ENCODE results near the gene ZCCHC14.
"Not testable (repeated sequence)": the region's sequence is repeated elsewhere in the genome, so short reads cannot be mapped to it uniquely, and the experiment has no call there.

Gene ZCCHC14

DNA sequence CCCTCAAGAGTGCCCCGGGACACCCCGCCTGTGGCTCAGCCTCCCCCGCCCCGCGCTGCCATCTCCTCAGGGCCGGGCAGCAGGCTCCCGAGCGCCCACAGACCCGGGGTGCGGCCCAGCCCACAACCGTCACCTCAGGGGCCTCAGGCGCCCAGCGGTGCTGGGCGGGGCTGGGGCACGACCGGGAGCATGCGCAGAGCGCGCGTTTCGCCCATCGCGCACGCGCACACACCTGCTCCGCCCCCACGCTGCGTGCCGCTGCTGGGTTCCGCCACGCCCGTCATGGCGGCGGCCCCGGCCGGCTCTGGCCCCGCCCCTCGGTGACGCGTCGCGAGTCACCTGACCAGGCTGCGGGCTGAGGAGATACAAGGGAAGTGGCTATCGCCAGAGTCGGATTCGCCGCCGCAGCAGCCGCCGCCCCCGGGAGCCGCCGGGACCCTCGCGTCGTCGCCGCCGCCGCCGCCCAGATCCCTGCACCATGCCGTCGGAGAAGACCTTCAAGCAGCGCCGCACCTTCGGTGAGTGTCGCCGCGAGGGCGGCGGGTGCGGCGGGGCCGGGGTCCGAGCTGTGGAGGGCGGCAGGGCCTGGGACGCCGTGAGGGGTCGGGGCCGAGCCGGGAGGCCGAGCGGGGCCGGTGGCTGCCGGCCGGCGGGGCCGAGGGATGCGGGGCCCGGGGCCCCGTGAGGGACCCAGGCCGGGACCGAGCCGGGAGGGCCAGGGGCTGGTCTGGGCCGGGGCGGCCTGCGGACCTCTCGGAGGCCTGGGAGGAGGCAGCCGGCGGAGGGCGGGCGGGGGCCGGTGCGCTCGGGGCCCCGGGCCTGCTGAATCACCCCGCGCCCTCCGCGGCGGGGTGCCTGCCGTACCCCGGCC, 100.6 kb downstream of the ZCCHC14 start, which contains the start of gene MAP1LC3B:
Gene MAP1LC3B (plus strand): TSS at position 387 of the 871 bp plus-strand sequence. CDS start 92 bp downstream, at position 479.
- peaks cover 64% of the 10 kb centered on the region for H3K4me1 Mint-ChIP-seq (ENCODE audit: low read depth)
- no peaks in the 10 kb centered on the region for H3K27me3 Mint-ChIP-seq
- peak within 1 kb of the TSS; percentile 94 for H3K27ac Mint-ChIP-seq
- no peaks in the 10 kb centered on the region for H3K9me3 Mint-ChIP-seq
- peaks cover 19% of the 10 kb centered on the region for H3K36me3 Mint-ChIP-seq (ENCODE audit: low read depth)
- peak within 1 kb of the TSS; percentile 94 for H3K4me3 Mint-ChIP-seq

DNA sequence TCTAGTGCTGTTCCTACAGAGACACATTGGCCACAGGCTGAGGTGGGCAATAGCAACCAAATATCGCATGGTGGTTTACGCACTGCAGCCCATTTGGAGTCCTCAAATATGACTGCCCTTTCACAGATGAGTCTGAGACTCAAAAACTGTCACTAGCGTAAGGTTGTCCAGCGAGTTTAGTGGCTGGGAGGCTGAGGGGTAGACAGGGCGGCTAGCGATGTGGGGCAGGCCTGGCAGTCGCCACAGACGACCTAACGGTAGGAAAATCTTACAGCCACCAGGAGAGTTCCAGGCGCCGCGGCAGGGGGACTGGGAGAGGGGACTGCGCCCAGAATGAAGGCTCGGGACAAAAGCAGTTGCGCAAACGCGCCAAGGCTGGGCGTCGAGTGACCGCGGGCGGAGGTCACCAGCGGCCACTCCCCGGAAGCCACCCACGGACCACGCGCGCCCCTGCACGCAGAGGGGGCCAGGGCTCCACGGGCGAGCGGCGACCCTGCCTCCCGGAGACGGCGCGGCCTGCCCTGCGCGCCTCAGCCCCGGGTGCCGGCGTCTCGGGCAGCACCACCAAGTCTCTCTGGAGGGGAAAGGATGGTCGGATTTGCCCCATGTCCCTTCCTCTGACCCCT, 101.4 kb downstream of the ZCCHC14 start:
- Mint-ChIP-seq H3K4me1 (ENCODE audit: low read depth) (peaks cover 65% of the 10 kb centered on the region), H3K36me3 (ENCODE audit: low read depth) (peaks cover 14% of the 10 kb centered on the region), H3K27me3 (no peaks in the 10 kb centered on the region), H3K4me3 (peak overlapping the region; percentile 84), H3K27ac (peak overlapping the region; percentile 94), H3K9me3 (no peaks in the 10 kb centered on the region)

- Mint-ChIP-seq H3K9me3 (no peaks in the 10 kb centered on the region), H3K27me3 (no peaks in the 10 kb centered on the region), H3K4me1 (ENCODE audit: low read depth) (peaks cover 68% of the 10 kb centered on the region), H3K4me3 (peak overlapping the region; percentile 84), H3K36me3 (ENCODE audit: low read depth) (peaks cover 12% of the 10 kb centered on the region), H3K27ac (peak overlapping the region; percentile 94)
Observed at GRCh38 chr16:87390641-87391323, 102.0 kb downstream of the ZCCHC14 start.

GRCh38 chr16:87389914-87390313, 102.9 kb downstream of the ZCCHC14 start:
- Mint-ChIP-seq H3K27ac (peak overlapping the region; percentile 37), H3K4me1 (ENCODE audit: low read depth) (peaks cover 61% of the 10 kb centered on the region), H3K36me3 (ENCODE audit: low read depth) (peaks cover 12% of the 10 kb centered on the region)
- H3K4me3 Mint-ChIP-seq, H3K9me3 Mint-ChIP-seq, H3K27me3 Mint-ChIP-seq: not testable (repeated sequence)

GRCh38 chr16:87389245-87389644, 103.6 kb downstream of the ZCCHC14 start:
- Mint-ChIP-seq H3K4me3 (no peak overlapping the region), H3K27me3 (no peaks in the 10 kb centered on the region), H3K36me3 (ENCODE audit: low read depth) (peaks cover 7% of the 10 kb centered on the region), H3K27ac (peak overlapping the region; percentile 37), H3K9me3 (no peaks in the 10 kb centered on the region), H3K4me1 (ENCODE audit: low read depth) (peaks cover 60% of the 10 kb centered on the region)

- no peaks in the 10 kb centered on the region for H3K9me3 Mint-ChIP-seq
- H3K36me3 Mint-ChIP-seq (ENCODE audit: low read depth) = peaks cover 4% of the 10 kb centered on the region
- peak overlapping the region; percentile 94 for H3K27ac Mint-ChIP-seq
- peaks cover 59% of the 10 kb centered on the region for H3K4me1 Mint-ChIP-seq (ENCODE audit: low read depth)
- H3K4me3 Mint-ChIP-seq = peak overlapping the region; percentile 63
- H3K27me3 Mint-ChIP-seq = no peaks in the 10 kb centered on the region
Observed at GRCh38 chr16:87388818-87389134, 104.0 kb downstream of the ZCCHC14 start.

- H3K4me3 Mint-ChIP-seq = peak overlapping the region; percentile 63
- H3K27ac Mint-ChIP-seq = peak overlapping the region; percentile 94
- H3K4me1 Mint-ChIP-seq (ENCODE audit: low read depth) = peaks cover 53% of the 10 kb centered on the region
- no peaks in the 10 kb centered on the region for H3K9me3 Mint-ChIP-seq
- no peaks in the 10 kb centered on the region for H3K27me3 Mint-ChIP-seq
- H3K36me3 Mint-ChIP-seq (ENCODE audit: low read depth) = peaks cover 2% of the 10 kb centered on the region
Observed at GRCh38 chr16:87387942-87388817, 104.6 kb downstream of the ZCCHC14 start.

DNA sequence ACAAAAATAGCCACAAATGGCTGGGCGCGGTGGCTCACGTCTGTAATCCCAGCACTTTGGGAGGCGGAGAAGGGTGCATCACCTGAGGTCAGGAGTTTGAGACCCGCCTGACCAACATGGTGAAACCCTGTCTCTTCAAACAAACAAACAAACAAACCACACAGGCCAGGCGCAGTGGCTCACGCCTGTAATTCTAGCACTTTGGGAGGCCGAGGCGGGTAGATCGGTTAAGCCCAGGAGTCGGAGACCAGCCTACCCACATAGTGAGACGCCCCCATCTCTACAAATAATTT, 108.0 kb downstream of the ZCCHC14 start:
- Mint-ChIP-seq H3K36me3 (ENCODE audit: low read depth) (peaks cover 12% of the 10 kb centered on the region), H3K4me1 (ENCODE audit: low read depth) (peaks cover 70% of the 10 kb centered on the region), H3K4me3 (peak overlapping the region; percentile 86)
- H3K9me3 Mint-ChIP-seq, H3K27ac Mint-ChIP-seq, H3K27me3 Mint-ChIP-seq: not testable (repeated sequence)

DNA sequence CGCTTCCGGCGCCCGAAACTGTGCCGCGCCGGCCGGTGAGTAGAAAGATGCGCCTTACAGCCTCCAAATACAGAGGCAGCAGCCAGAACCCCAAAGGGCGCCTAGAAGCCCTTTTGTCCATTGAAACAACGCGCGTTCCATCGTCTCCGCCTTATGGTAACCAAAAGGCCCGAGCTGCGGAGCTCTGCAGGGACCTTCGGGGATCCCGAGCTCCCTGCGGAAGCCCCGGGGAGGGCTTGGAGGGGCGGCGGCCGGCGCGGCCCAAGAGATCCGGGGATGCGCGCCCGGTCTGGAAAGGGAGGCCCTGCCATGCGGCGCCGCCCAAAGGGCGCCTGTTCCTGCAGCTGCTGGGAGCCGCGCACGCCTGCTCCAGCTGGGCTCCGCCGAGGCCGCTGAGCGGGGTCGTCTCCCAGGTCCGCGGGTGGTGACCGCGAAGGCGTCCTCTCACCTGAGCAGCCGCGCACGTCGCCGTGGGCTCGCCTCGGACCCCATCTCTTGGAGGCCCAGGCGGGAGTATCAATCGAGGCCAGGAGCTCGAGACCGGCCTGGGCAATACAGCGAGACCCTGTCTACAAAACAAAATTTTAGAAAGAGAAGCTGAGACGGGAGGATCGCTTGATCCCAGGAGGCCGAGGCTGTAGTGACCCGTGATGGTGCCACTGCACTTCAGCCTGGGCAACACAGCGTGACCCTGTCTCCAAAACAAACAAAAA, 108.5 kb downstream of the ZCCHC14 start:
- H3K4me3 Mint-ChIP-seq = peak overlapping the region; percentile 86

DNA sequence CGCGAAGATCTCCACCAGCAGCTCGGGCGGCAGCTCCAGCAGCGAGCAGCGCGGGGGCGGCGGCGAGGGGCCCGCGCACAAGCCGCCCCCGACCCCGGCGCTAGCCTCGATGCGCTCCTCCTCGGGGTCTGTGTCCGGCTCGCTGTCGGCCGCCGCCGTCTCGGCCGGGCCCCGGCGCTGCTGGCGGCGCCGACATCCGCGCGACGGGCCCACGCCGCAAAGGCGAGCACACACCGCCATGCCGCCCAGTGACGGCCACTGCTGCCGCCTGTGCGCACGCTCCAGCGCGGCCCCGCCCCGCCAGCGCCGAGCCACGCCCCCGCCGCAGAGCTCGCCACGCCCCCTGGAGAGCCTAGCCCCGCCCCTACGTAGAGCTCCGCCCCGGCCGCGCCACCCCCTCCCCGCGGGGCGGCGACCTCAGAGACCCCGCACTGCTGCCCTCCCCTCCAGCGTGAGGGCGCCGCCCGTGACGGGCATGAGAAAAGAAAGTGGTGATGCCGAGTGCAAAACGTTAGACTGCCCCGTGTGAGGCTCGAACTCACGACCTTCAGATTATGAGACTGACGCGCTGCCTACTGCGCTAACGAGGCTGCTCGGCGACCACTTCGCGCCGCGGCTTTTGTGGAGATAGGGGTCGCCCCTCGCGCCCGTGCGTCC, 109.2 kb downstream of the ZCCHC14 start, which contains the start of gene FBXO31:
Gene FBXO31 (minus strand): TSS at position 272 of the 657 bp plus-strand sequence. CDS start 32 bp downstream, at position 240.
- no peaks in the 10 kb centered on the region for H3K9me3 Mint-ChIP-seq
- H3K27me3 Mint-ChIP-seq = no peaks in the 10 kb centered on the region
- H3K36me3 Mint-ChIP-seq (ENCODE audit: low read depth) = peaks cover 12% of the 10 kb centered on the region
- peak within 1 kb of the TSS; percentile 86 for H3K4me3 Mint-ChIP-seq
- H3K27ac Mint-ChIP-seq = peak within 1 kb of the TSS; percentile 96
- H3K4me1 Mint-ChIP-seq (ENCODE audit: low read depth) = peaks cover 61% of the 10 kb centered on the region

More for the DNA sequence above, 108.5 kb downstream of the ZCCHC14 start:
- H3K36me3 Mint-ChIP-seq (ENCODE audit: low read depth) = peaks cover 12% of the 10 kb centered on the region
- peaks cover 65% of the 10 kb centered on the region for H3K4me1 Mint-ChIP-seq (ENCODE audit: low read depth)
- H3K9me3 Mint-ChIP-seq = no peaks in the 10 kb centered on the region
- H3K27ac Mint-ChIP-seq = peak overlapping the region; percentile 96
- H3K27me3 Mint-ChIP-seq = no peaks in the 10 kb centered on the region

- H3K36me3 Mint-ChIP-seq (ENCODE audit: low read depth) = peaks cover 19% of the 10 kb centered on the region
- H3K27me3 Mint-ChIP-seq = no peaks in the 10 kb centered on the region
- H3K4me3 Mint-ChIP-seq = peak overlapping the region; percentile 80
- no peaks in the 10 kb centered on the region for H3K9me3 Mint-ChIP-seq
- peak overlapping the region; percentile 85 for H3K27ac Mint-ChIP-seq
- H3K4me1 Mint-ChIP-seq (ENCODE audit: low read depth) = peaks cover 50% of the 10 kb centered on the region
Observed at GRCh38 chr16:87382023-87382785, 110.6 kb downstream of the ZCCHC14 start.

- no peaks in the 10 kb centered on the region for H3K27me3 Mint-ChIP-seq
- H3K27ac Mint-ChIP-seq = peak overlapping the region; percentile 75
- H3K4me1 Mint-ChIP-seq (ENCODE audit: low read depth) = peaks cover 49% of the 10 kb centered on the region
- H3K4me3 Mint-ChIP-seq = peak overlapping the region; percentile 80
- peaks cover 27% of the 10 kb centered on the region for H3K36me3 Mint-ChIP-seq (ENCODE audit: low read depth)
- H3K9me3 Mint-ChIP-seq = no peaks in the 10 kb centered on the region
Observed at GRCh38 chr16:87380881-87381280, 111.9 kb downstream of the ZCCHC14 start.

DNA sequence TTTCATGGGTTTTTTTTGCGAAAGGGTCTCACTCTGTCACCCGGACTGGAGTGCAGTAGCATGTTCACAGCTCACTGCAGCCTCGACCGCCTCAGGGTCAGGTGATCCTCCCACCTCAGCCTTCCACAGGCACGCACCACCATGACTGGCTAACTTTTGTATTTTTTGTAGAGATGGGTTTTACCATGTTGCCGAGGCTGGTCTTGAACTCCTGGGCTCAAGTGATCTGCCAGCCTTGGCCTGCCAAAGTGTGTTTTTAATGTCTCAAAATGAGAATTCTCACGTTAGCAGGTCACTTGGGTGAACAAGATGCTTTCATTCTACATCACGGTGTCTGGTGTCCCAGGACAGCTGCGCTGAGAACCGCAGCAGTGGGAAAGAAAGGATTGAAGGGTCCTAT, 112.4 kb downstream of the ZCCHC14 start:
- H3K4me1 Mint-ChIP-seq (ENCODE audit: low read depth) = peaks cover 51% of the 10 kb centered on the region
- H3K36me3 Mint-ChIP-seq (ENCODE audit: low read depth) = peaks cover 27% of the 10 kb centered on the region
- peak overlapping the region; percentile 75 for H3K27ac Mint-ChIP-seq
- no peaks in the 10 kb centered on the region for H3K9me3 Mint-ChIP-seq
- peak overlapping the region; percentile 80 for H3K4me3 Mint-ChIP-seq
- no peaks in the 10 kb centered on the region for H3K27me3 Mint-ChIP-seq
